ENCODE results near the gene FAM193A.

- TF ChIP-seq, protein P1, sequence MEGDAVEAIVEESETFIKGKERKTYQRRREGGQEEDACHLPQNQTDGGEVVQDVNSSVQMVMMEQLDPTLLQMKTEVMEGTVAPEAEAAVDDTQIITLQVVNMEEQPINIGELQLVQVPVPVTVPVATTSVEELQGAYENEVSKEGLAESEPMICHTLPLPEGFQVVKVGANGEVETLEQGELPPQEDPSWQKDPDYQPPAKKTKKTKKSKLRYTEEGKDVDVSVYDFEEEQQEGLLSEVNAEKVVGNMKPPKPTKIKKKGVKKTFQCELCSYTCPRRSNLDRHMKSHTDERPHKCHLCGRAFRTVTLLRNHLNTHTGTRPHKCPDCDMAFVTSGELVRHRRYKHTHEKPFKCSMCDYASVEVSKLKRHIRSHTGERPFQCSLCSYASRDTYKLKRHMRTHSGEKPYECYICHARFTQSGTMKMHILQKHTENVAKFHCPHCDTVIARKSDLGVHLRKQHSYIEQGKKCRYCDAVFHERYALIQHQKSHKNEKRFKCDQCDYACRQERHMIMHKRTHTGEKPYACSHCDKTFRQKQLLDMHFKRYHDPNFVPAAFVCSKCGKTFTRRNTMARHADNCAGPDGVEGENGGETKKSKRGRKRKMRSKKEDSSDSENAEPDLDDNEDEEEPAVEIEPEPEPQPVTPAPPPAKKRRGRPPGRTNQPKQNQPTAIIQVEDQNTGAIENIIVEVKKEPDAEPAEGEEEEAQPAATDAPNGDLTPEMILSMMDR (IDR thresholded peaks at IDR 0.05), result no peak
- TF ChIP-seq POLR2A (IDR thresholded peaks at IDR 0.05), result no peak
These were observed 196.8 kb downstream of the FAM193A start for GRCh38 chr4:2733001-2733843.

All from adrenal gland (tissue), 5 donors.